ENCODE measurements around the gene U2SURP.
A peak's percentile ranks its signal among the peaks of the same experiment; 100 is the strongest.

U2SURP gene
- long read RNA-seq, full-length matches to known transcripts, result 8 of 97 reads
- long read RNA-seq, partial matches to known transcripts, result 52 of 97 reads
- long read RNA-seq, other reads (novel, unspliced or antisense), result 37 of 97 reads

- H3K27ac ChIP-seq (replicated peaks), result peak within 1 kb of the TSS; percentile 94
- H3K4me3 ChIP-seq (replicated peaks; ENCODE audit: insufficient read depth, low read length), result peak within 1 kb of the TSS; percentile 87
- TF ChIP-seq GABPA (IDR thresholded peaks at IDR 0.05; ENCODE audit: low read depth), result peak; percentile 80
- TF ChIP-seq, protein P1, sequence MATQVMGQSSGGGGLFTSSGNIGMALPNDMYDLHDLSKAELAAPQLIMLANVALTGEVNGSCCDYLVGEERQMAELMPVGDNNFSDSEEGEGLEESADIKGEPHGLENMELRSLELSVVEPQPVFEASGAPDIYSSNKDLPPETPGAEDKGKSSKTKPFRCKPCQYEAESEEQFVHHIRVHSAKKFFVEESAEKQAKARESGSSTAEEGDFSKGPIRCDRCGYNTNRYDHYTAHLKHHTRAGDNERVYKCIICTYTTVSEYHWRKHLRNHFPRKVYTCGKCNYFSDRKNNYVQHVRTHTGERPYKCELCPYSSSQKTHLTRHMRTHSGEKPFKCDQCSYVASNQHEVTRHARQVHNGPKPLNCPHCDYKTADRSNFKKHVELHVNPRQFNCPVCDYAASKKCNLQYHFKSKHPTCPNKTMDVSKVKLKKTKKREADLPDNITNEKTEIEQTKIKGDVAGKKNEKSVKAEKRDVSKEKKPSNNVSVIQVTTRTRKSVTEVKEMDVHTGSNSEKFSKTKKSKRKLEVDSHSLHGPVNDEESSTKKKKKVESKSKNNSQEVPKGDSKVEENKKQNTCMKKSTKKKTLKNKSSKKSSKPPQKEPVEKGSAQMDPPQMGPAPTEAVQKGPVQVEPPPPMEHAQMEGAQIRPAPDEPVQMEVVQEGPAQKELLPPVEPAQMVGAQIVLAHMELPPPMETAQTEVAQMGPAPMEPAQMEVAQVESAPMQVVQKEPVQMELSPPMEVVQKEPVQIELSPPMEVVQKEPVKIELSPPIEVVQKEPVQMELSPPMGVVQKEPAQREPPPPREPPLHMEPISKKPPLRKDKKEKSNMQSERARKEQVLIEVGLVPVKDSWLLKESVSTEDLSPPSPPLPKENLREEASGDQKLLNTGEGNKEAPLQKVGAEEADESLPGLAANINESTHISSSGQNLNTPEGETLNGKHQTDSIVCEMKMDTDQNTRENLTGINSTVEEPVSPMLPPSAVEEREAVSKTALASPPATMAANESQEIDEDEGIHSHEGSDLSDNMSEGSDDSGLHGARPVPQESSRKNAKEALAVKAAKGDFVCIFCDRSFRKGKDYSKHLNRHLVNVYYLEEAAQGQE (IDR thresholded peaks at IDR 0.05; ENCODE audit: insufficient replicate concordance, low read depth), result peak; percentile 37
- TF ChIP-seq SPI1 (IDR thresholded peaks at IDR 0.05; ENCODE audit: borderline replicate concordance, low read depth), result no peak
- TF ChIP-seq CTCF (IDR thresholded peaks at IDR 0.05; ENCODE audit: insufficient read depth, low read length), result no peak
- peak; percentile 86 for TF ChIP-seq POLR2AphosphoS5 (IDR thresholded peaks at IDR 0.05; ENCODE audit: low read depth)
- no peaks in the 10 kb centered on the region for H3K27me3 ChIP-seq (ENCODE audit: insufficient read depth, poor library complexity, severe bottlenecking)
- DNase-seq (ENCODE audit: low read depth in 1 of 2, low spot score in 1 of 2), result peak; percentile 97
Measured at GRCh38 chr3:143001369-143002082, at the start of gene U2SURP. Gene U2SURP (plus strand): TSS chr3:143001570. CDS start chr3:143001629, 59 bp downstream.

DNA sequence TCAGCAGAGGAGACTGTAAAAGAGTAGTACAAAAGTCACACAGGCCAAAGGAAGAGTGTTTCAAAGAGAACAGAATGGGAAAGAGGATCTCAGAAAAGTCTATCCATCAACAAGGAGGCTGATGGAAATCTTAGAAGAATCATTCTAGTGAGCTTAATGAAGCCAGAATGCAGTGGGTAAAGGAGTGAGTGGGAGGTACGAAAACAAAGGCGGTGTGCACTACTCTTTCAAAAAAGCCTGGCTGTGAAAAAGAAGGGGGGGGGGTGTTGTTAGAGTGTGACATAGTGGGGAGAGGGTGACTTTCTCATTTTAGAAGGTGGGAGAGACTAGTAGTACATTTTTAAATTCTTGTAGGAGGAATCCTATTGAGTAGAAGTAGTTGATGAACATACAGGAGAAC is 49.6 kb upstream of the U2SURP start:
- no peak for DNase-seq (ENCODE audit: low read depth in 1 of 2, low spot score in 1 of 2)
- H3K27ac ChIP-seq (replicated peaks), result no peak overlapping the region
- no peak overlapping the region for H3K4me3 ChIP-seq (replicated peaks; ENCODE audit: insufficient read depth, low read length)
- H3K27me3 ChIP-seq (ENCODE audit: insufficient read depth, poor library complexity, severe bottlenecking), result peaks cover 16% of the 10 kb centered on the region
- TF ChIP-seq CTCF (IDR thresholded peaks at IDR 0.05; ENCODE audit: insufficient read depth, low read length) (no peak), POLR2AphosphoS5 (IDR thresholded peaks at IDR 0.05; ENCODE audit: low read depth) (no peak), SPI1 (IDR thresholded peaks at IDR 0.05; ENCODE audit: borderline replicate concordance, low read depth) (no peak), GABPA (IDR thresholded peaks at IDR 0.05; ENCODE audit: low read depth) (no peak)
- TF ChIP-seq, protein P1 (IDR thresholded peaks at IDR 0.05; ENCODE audit: insufficient replicate concordance, low read depth), result no peak

DNA sequence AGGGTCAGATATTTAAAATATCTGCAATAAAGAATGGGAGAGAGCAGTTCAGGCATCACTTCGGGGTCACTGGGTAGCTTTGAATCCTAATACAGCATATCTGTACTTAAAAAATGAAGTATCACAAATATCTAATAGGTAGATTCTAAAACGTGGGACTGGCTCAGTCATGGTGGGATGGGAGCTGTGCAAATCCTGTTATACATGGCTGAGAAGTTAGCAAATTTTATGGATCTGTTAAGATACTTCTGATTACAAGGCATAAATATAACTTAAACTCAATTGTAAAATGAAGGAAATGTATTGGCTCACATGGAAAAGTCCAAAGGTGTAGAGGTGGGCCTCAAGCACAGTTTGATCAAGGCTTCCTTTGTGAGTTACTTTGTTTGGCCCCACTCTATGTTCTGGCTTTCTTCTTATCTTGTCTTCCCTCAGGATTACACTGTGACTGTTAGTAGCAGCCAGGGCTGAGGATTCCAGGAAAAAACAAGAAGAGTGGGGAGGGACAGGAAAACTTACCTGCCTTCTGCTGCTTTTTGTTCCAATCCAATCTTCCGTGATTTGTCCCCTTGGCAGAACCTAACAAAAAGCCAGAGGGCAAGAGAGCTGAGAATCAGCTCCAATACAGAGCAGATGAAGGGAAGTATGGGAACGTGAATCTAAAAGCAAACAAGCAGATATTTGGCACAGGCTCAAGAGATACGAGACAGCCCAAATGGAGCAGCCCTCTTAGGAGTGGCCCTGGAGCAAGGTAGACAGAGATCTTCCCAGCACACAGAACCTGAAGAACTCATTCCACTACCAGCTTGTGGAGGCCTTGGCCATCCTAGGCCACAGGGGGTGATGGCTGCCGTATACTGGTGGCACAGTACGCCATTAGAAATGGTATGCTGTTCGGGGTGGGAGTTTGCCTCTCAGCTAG is 48.8 kb upstream of the U2SURP start:
- no peak for DNase-seq (ENCODE audit: low read depth in 1 of 2, low spot score in 1 of 2)
- Histone ChIP-seq H3K27me3 (ENCODE audit: insufficient read depth, poor library complexity, severe bottlenecking) (peaks cover 17% of the 10 kb centered on the region), H3K27ac (replicated peaks) (no peak overlapping the region), H3K4me3 (replicated peaks; ENCODE audit: insufficient read depth, low read length) (no peak overlapping the region)
- TF ChIP-seq POLR2AphosphoS5 (IDR thresholded peaks at IDR 0.05; ENCODE audit: low read depth) (no peak), SPI1 (IDR thresholded peaks at IDR 0.05; ENCODE audit: borderline replicate concordance, low read depth) (no peak), CTCF (IDR thresholded peaks at IDR 0.05; ENCODE audit: insufficient read depth, low read length) (no peak), GABPA (IDR thresholded peaks at IDR 0.05; ENCODE audit: low read depth) (no peak)
- TF ChIP-seq, protein P1 (IDR thresholded peaks at IDR 0.05; ENCODE audit: insufficient replicate concordance, low read depth), result no peak
